ENCODE results near the gene OR10A2. TPM values are rescaled to one million over a fixed set of nuclear protein-coding genes. Genes with fewer than 3 reads are reported as not detected.

The OR10A2 gene
- total RNA-seq, 1 donor from 2014 or later = not detected

DNA sequence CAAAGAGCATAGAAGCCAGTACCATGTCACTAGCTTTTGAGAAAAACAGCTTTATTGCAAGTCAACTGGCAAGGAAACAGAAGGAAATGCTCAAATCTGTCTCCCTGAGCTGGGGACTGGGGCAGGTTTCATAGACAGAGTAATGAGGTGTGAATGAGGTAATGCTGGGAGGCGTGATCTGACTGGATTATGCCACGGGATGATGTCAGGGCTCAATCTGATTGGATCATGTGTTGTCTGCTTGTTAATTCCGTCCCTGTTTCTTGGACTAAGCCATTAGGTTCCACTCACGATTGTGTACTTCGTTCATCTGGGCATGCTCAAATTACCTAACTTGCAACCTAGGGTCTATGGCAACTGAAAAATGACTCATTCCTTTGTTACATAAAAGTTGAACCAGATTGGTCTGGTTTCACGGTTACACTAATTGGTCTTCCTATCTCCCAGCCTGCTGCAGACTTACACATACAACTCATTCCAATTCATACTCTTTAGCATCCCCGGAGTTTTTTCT, 37.6 kb upstream of the OR10A2 start:
- no peaks in the 10 kb centered on the region for H3K4me1 Mint-ChIP-seq (ENCODE audit: unreplicated experiment)
- no peak for DNase-seq (ENCODE audit: extremely low spot score, unreplicated experiment)
- H3K4me3 Mint-ChIP-seq = no peak overlapping the region
- H3K27me3 Mint-ChIP-seq = no peaks in the 10 kb centered on the region
- H3K9me3 Mint-ChIP-seq = no peaks in the 10 kb centered on the region
- H3K27ac Mint-ChIP-seq = no peak overlapping the region
- TF ChIP-seq, protein P1, sequence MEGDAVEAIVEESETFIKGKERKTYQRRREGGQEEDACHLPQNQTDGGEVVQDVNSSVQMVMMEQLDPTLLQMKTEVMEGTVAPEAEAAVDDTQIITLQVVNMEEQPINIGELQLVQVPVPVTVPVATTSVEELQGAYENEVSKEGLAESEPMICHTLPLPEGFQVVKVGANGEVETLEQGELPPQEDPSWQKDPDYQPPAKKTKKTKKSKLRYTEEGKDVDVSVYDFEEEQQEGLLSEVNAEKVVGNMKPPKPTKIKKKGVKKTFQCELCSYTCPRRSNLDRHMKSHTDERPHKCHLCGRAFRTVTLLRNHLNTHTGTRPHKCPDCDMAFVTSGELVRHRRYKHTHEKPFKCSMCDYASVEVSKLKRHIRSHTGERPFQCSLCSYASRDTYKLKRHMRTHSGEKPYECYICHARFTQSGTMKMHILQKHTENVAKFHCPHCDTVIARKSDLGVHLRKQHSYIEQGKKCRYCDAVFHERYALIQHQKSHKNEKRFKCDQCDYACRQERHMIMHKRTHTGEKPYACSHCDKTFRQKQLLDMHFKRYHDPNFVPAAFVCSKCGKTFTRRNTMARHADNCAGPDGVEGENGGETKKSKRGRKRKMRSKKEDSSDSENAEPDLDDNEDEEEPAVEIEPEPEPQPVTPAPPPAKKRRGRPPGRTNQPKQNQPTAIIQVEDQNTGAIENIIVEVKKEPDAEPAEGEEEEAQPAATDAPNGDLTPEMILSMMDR (conservative IDR thresholded peaks at IDR 0.05) = no peak
- no peaks in the 10 kb centered on the region for H3K36me3 Mint-ChIP-seq

- H3K36me3 Mint-ChIP-seq = no peaks in the 10 kb centered on the region
- no peaks in the 10 kb centered on the region for H3K9me3 Mint-ChIP-seq
- no peaks in the 10 kb centered on the region for H3K4me1 Mint-ChIP-seq (ENCODE audit: unreplicated experiment)
- H3K27ac Mint-ChIP-seq = no peak overlapping the region
- no peak overlapping the region for H3K4me3 Mint-ChIP-seq
- H3K27me3 Mint-ChIP-seq = no peaks in the 10 kb centered on the region
- no peak for DNase-seq (ENCODE audit: extremely low spot score, unreplicated experiment)
- TF ChIP-seq, protein P1 (conservative IDR thresholded peaks at IDR 0.05) = no peak
Observed at GRCh38 chr11:6828103-6828502, 34.8 kb upstream of the OR10A2 start.

- Mint-ChIP-seq H3K4me1 (ENCODE audit: unreplicated experiment) (no peaks in the 10 kb centered on the region), H3K4me3 (no peak overlapping the region), H3K9me3 (no peaks in the 10 kb centered on the region), H3K27ac (no peak overlapping the region), H3K36me3 (no peaks in the 10 kb centered on the region), H3K27me3 (no peaks in the 10 kb centered on the region)
- no peak for DNase-seq (ENCODE audit: extremely low spot score, unreplicated experiment)
- TF ChIP-seq, protein P1 (conservative IDR thresholded peaks at IDR 0.05) = no peak
Observed at GRCh38 chr11:6833356-6833755, 29.5 kb upstream of the OR10A2 start.

DNA sequence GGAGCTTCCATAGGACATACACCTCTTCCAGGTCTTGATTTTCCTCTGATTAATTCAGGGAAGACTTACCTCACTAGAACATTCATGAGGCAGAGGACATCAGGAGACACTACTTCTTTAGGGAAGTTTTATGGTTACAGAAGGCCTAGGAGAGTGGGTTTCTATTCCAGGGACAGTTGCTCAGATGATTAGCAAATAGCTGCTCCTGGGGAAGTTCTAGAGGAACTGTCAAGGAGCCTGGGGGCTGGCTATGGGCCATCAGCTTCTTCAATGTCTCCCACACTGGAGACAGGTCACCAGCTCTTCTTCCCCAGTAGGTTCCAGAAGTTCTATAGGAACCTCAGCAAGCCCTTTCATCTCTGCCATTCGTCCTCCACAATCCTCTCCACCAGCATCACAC, 28.8 kb upstream of the OR10A2 start:
- no peak overlapping the region for H3K27ac Mint-ChIP-seq
- TF ChIP-seq, protein P1 (conservative IDR thresholded peaks at IDR 0.05) = no peak
- H3K4me3 Mint-ChIP-seq = no peak overlapping the region
- H3K36me3 Mint-ChIP-seq = no peaks in the 10 kb centered on the region
- no peaks in the 10 kb centered on the region for H3K9me3 Mint-ChIP-seq
- no peaks in the 10 kb centered on the region for H3K27me3 Mint-ChIP-seq
- H3K4me1 Mint-ChIP-seq (ENCODE audit: unreplicated experiment) = no peaks in the 10 kb centered on the region
- no peak for DNase-seq (ENCODE audit: extremely low spot score, unreplicated experiment)

DNA sequence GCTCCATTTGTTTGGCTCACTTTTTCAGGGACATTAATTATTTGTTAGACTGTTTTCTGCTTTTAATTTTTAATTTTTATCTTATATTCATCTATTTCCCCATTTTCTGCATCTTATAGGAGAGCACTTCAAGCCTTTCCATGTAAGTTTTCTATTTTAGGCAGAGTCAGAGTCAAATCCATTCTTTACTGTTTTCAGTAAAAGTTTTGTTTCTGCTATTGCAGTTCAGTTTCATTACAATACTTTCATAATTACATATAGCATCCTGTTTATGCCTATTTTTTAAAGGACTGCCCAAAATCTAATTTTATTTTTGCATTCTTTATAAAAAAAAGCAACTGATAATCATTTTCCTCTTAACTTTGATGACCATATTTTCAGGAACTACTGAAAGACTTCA, 21.2 kb upstream of the OR10A2 start:
- Mint-ChIP-seq H3K4me3 (no peak overlapping the region), H3K27ac (no peak overlapping the region), H3K36me3 (no peaks in the 10 kb centered on the region), H3K9me3 (peaks cover 5% of the 10 kb centered on the region), H3K4me1 (ENCODE audit: unreplicated experiment) (peaks cover 5% of the 10 kb centered on the region), H3K27me3 (no peaks in the 10 kb centered on the region)
- no peak for DNase-seq (ENCODE audit: extremely low spot score, unreplicated experiment)
- TF ChIP-seq, protein P1 (conservative IDR thresholded peaks at IDR 0.05) = no peak

DNA sequence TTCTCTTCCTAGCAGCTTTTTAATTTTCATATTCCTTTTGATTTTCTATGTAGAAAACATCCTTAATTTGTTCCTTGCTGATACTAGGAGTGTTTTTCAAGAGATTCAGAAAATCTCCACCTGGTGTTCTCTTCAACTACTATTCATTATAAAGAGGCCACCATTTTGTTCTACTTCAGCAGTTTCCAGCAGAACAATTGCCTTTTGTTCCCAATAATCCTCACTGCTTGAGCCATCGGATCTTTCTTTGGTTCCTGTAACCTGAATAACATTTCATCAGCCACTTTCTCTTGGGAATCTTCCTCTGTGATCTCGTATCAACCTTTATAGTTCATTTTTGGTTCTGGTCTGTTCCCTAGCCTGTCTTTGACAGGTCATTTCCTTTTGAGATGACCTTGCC, 19.2 kb upstream of the OR10A2 start:
- no peak for DNase-seq (ENCODE audit: extremely low spot score, unreplicated experiment)
- Mint-ChIP-seq H3K36me3 (no peaks in the 10 kb centered on the region), H3K9me3 (peaks cover 5% of the 10 kb centered on the region), H3K4me1 (ENCODE audit: unreplicated experiment) (peaks cover 5% of the 10 kb centered on the region), H3K4me3 (no peak overlapping the region), H3K27ac (no peak overlapping the region), H3K27me3 (no peaks in the 10 kb centered on the region)
- TF ChIP-seq, protein P1 (conservative IDR thresholded peaks at IDR 0.05) = no peak
